Measurements from ENCODE around the gene KRT73. TPM values are rescaled to one million over a fixed set of nuclear protein-coding genes. Genes with fewer than 3 reads are reported as not detected.
A peak's percentile ranks its signal among the peaks of the same experiment; 100 is the strongest.

Gene KRT73
- total and polyA plus RNA-seq, 2 of the 8 experiments (the other 6 are each of a cell fraction or from before 2014, with no cell fraction given), result not detected

GRCh38 chr12:52611080-52611468, 7.3 kb downstream of the KRT73 start:
- no peak overlapping the region for H3K18ac ChIP-seq (ENCODE audit: extremely low read depth, low read length)
- H3K79me2 ChIP-seq (ENCODE audit: control insufficient read depth in 1 of 2, insufficient read depth in 2 of 2, low read length in 2 of 2), result no peaks in the 10 kb centered on the region
- WGBS, 2 experiments (ENCODE audit: extremely low coverage in 1 of 2, insufficient coverage in 1 of 2, insufficient read length in 1 of 2, insufficient replicate concordance in 2 of 2, low coverage in 1 of 2, low lambda C conversion rate in 2 of 2, missing lambda C conversion rate in 1 of 2), result 96% methylated on average over 6 of the region's 6 CpGs; no CpG with 5 or more reads in 1 of the 2 experiments
- H3K27ac ChIP-seq (ENCODE audit: low read depth, low read length), result no peak overlapping the region
- H2BK12ac ChIP-seq (ENCODE audit: low read depth, low read length), result no peak overlapping the region
- H3K14ac ChIP-seq (ENCODE audit: insufficient read length), result no peak overlapping the region
- H4K20me1 ChIP-seq (replicated peaks in 1 of 2; ENCODE audit: control insufficient read depth in 1 of 2, insufficient read depth in 2 of 2, low read length in 2 of 2), result no peaks in the 10 kb centered on the region
- H3K9me3 ChIP-seq (ENCODE audit: insufficient read depth in 2 of 2, low read depth in 1 of 2, low read length in 1 of 2), result no peaks in the 10 kb centered on the region
- no peak overlapping the region for H4K5ac ChIP-seq (ENCODE audit: insufficient read length, low read depth, low read length)
- DNase-seq (ENCODE audit: low read depth in 1 of 2, low spot score in 2 of 2) (no peak), FAIRE-seq (no peak)
- no peak overlapping the region for H3K4ac ChIP-seq (replicated peaks; ENCODE audit: insufficient read length, low read depth, low read length)
- H2BK20ac ChIP-seq (ENCODE audit: low read length), result no peak overlapping the region
- no peak overlapping the region for H3K56ac ChIP-seq (replicated peaks; ENCODE audit: insufficient read length, low read depth, low read length)
- no peak overlapping the region for H3K23ac ChIP-seq (ENCODE audit: insufficient read length)
- H2AK5ac ChIP-seq (ENCODE audit: low read depth, low read length), result no peak overlapping the region
- H4K8ac ChIP-seq (ENCODE audit: extremely low read depth, insufficient read depth, low read length), result no peak overlapping the region
- TF ChIP-seq CTCF (IDR thresholded peaks at IDR 0.05; ENCODE audit: control extremely low read depth in 1 of 3, insufficient read depth in 1 of 3, low read depth in 1 of 3, low read length in 3 of 3) (no peak), EP300 (IDR thresholded peaks at IDR 0.05; ENCODE audit: borderline replicate concordance in 1 of 2, low read depth in 2 of 2, low read length in 2 of 2) (no peak), SIX5 (IDR thresholded peaks at IDR 0.05; ENCODE audit: low read depth, low read length) (no peak), ASH2L (IDR thresholded peaks at IDR 0.05; ENCODE audit: low read length) (no peak), SP4 (IDR thresholded peaks at IDR 0.05; ENCODE audit: low read length) (no peak)
- no peak overlapping the region for H3K4me2 ChIP-seq (ENCODE audit: insufficient read depth in 1 of 2, low read depth in 2 of 2, low read length in 2 of 2)
- CTCF ChIA-PET (ENCODE audit: partially characterized antibody), result interaction anchor here (0.6 to 3.6 kb wide), 24 partner anchors 9 to 369 kb away, joined by 3 to 13 read pairs (median 4); partner anchors contain the start of gene KRT72
- peaks cover 0 to 3% (median 0%) of the 10 kb centered on the region in 4 experiments; a peak in 1 of 7 replicates for H3K4me1 ChIP-seq (replicated peaks in 1 of 4; ENCODE audit: control insufficient read depth in 3 of 4, insufficient read depth in 4 of 4, low read length in 3 of 4)
- no peaks in the 10 kb centered on the region for H3K36me3 ChIP-seq (ENCODE audit: control insufficient read depth in 2 of 4, insufficient read depth in 4 of 4, low read length in 3 of 4)
- no peak overlapping the region for H2BK5ac ChIP-seq (ENCODE audit: low read depth, low read length)
- H3K27me3 ChIP-seq (replicated peaks in 1 of 4; ENCODE audit: control insufficient read depth in 3 of 4, extremely low read depth in 1 of 4, insufficient read depth in 3 of 4, low read length in 3 of 4), result no peaks in the 10 kb centered on the region
- H2BK120ac ChIP-seq (replicated peaks; ENCODE audit: low read depth, low read length), result no peak overlapping the region
- POLR2A ChIA-PET (ENCODE audit: partially characterized antibody), result no interaction called here
- H3K79me1 ChIP-seq (ENCODE audit: low read depth, low read length), result no peaks in the 10 kb centered on the region
- H4K91ac ChIP-seq (replicated peaks; ENCODE audit: insufficient read length, low read length), result no peak overlapping the region
- H3K4me3 ChIP-seq (ENCODE audit: extremely low read depth in 1 of 4, insufficient read depth in 2 of 4, low read depth in 3 of 4, low read length in 4 of 4), result no peak overlapping the region
- no peaks in the 10 kb centered on the region for H3K23me2 ChIP-seq (ENCODE audit: low read depth, low read length)
- H2AFZ ChIP-seq (ENCODE audit: low read length), result 0 out of 2 replicates have a peak overlapping the region, but pooled peaks have one; percentile 7
- H2BK15ac ChIP-seq (ENCODE audit: low read length), result no peak overlapping the region
- H3K9ac ChIP-seq (replicated peaks in 1 of 4; ENCODE audit: extremely low read depth in 1 of 4, low read depth in 3 of 4, low read length in 3 of 4), result no peak overlapping the region

All from H1 (cell line).